Testis (tissue), 2 donors: ENCODE data around the gene GPC2.

Experiments used
- POLR2A ChIP-seq: fragments of 450-650 bp; IDR thresholded peaks from one replicate; pipeline ENCODE4 v1.6.1; 2017; ENCODE audit warnings: antibody characterized with exemption, mild to moderate bottlenecking, moderate library complexity
- TF ChIP-seq, protein P1 (sequence below), 3 experiments: fragments of 450-650 bp in 2 of 3; fragments of 200-600 bp in 1 of 3; sonication (generic) in 1 of 3; IDR thresholded peaks; one replicate each; pipeline ENCODE4 v1.5.1; 2016 to 2019; ENCODE audit warnings: antibody characterized with exemption in 3 of 3, mild to moderate bottlenecking in 2 of 3, moderate library complexity in 1 of 3

DNA sequence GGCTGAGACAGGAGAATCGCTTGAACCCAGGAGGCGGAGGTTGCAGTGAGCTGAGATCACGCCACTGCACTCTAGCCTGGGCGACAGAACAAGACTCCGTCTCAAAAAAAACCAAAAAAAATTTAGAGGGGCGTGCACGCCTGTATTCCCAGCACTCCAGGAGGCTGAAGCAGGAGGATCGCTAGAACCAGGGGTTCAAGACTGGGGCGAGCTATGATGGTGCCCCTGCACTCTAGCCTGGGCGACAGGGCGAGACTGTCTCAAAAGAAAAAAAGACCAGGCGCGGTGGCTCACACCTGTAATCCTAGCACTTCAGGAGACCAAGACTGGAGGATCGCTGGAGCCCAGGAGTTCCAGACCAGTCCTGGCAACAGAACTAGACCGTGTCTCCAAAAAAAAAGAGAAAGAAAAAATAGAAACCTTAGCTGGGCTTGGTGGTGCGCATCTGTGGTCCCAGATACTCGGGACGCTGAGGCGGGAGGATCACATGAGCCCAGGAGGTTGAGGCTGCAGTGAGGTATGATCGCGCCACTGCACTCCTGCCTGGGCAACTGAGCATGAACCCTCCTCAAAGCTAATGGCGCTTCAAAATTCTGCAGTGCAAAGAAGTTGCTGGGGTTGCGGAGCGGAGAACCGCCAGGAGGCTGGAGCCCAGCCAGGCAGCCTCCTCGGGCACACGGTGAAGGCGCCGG, 50.8 kb downstream of the GPC2 start:
- TF ChIP-seq, protein P1, sequence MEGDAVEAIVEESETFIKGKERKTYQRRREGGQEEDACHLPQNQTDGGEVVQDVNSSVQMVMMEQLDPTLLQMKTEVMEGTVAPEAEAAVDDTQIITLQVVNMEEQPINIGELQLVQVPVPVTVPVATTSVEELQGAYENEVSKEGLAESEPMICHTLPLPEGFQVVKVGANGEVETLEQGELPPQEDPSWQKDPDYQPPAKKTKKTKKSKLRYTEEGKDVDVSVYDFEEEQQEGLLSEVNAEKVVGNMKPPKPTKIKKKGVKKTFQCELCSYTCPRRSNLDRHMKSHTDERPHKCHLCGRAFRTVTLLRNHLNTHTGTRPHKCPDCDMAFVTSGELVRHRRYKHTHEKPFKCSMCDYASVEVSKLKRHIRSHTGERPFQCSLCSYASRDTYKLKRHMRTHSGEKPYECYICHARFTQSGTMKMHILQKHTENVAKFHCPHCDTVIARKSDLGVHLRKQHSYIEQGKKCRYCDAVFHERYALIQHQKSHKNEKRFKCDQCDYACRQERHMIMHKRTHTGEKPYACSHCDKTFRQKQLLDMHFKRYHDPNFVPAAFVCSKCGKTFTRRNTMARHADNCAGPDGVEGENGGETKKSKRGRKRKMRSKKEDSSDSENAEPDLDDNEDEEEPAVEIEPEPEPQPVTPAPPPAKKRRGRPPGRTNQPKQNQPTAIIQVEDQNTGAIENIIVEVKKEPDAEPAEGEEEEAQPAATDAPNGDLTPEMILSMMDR (IDR thresholded peaks at IDR 0.05) = no peak
- no peak for TF ChIP-seq POLR2A
